Measurements from ENCODE around the gene TCHH.
"Not testable (repeated sequence)": the region's sequence is repeated elsewhere in the genome, so short reads cannot be mapped to it uniquely, and the experiment has no call there.

The TCHH gene, protein sequence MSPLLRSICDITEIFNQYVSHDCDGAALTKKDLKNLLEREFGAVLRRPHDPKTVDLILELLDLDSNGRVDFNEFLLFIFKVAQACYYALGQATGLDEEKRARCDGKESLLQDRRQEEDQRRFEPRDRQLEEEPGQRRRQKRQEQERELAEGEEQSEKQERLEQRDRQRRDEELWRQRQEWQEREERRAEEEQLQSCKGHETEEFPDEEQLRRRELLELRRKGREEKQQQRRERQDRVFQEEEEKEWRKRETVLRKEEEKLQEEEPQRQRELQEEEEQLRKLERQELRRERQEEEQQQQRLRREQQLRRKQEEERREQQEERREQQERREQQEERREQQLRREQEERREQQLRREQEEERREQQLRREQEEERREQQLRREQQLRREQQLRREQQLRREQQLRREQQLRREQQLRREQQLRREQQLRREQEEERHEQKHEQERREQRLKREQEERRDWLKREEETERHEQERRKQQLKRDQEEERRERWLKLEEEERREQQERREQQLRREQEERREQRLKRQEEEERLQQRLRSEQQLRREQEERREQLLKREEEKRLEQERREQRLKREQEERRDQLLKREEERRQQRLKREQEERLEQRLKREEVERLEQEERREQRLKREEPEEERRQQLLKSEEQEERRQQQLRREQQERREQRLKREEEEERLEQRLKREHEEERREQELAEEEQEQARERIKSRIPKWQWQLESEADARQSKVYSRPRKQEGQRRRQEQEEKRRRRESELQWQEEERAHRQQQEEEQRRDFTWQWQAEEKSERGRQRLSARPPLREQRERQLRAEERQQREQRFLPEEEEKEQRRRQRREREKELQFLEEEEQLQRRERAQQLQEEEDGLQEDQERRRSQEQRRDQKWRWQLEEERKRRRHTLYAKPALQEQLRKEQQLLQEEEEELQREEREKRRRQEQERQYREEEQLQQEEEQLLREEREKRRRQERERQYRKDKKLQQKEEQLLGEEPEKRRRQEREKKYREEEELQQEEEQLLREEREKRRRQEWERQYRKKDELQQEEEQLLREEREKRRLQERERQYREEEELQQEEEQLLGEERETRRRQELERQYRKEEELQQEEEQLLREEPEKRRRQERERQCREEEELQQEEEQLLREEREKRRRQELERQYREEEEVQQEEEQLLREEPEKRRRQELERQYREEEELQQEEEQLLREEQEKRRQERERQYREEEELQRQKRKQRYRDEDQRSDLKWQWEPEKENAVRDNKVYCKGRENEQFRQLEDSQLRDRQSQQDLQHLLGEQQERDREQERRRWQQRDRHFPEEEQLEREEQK (N-terminal part only)

DNA sequence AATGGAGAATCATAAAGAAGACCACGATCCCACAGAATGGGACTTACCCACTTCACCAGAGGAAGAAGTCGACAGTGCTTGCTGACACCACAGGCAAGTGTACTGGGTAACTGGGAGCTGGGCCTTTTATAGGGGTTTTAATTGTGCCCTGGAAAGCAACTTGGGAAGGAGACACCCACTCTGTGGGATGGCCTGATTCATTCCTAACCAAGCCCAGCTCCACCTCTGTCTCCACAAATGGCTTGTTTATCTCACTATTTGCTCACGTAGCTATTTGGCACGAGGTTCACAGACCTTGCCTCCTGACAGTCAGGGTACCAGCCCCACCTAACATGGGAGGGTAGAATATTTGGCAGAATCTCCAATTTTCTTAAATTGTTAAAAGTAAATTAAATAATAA, at the start of gene TCHH:
TSS of gene TCHH (minus strand) at position 101 of the 400 bp plus-strand sequence. CDS start 1,364 bp downstream, outside the sequence.
- no peak for DNase-seq (ENCODE audit: low read depth in 2 of 2)

DNA sequence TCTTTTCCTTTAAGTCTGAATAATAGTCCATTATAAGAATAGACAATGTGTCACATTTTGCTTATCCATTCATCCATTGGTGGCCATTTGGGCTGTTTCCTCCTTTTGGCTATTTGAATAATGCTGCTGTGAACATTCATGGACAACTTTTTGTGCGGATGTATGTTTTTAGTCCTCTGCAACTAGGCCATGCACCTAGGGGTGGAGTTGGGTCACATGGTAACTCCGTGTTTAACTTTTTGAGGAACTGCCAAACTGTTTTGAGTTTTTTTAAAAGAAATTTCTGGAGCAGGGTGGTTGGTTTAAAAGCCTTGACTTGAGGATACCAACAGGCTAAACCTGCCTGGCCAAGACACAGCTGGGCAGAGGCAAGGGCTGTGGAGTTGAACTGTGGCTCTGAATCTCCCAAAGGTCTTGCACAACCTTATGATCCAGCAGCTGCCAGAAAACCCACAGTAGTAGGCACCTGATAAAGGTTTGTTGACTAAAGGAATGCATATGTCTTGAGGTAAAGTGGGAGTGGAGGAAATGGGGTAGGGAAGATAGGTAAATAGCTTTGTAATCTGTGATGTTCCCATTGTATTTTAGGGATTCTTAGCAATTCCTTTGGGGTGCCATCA, 49.4 kb upstream of the TCHH start:
- no peak for DNase-seq (ENCODE audit: low read depth in 2 of 2)

DNA sequence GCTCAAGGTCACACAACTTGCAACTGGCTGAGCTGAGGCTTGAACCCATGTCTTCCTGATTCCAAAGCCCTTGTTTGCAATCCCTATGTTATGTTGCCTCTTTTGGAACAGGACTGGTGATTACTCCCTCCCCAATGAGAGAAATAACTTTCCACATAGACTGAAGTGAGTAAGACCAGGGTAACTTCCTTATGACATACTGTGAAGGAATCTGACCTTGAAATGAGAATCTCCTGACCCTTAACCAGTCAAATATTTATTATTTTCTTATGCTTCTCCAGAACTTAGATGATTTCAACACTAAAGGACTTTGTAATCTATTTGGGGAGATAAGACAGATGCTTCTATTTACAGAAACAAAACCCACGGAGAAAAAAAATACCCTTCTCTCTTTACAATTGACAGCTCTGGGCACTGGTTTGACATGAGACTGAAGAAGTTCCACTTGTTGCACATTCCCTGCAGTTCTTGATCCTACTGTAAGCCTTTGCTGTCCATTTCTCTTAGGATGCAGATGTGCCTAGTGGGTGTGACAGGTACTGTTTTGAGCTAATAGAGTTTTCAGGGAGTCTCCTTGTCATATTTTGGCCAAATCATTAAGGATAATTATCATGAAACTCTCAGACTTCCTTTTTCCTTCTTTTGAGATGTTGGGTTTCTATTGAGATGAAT, 47.7 kb upstream of the TCHH start:
- DNase-seq (ENCODE audit: low read depth in 2 of 2) = no peak

DNA sequence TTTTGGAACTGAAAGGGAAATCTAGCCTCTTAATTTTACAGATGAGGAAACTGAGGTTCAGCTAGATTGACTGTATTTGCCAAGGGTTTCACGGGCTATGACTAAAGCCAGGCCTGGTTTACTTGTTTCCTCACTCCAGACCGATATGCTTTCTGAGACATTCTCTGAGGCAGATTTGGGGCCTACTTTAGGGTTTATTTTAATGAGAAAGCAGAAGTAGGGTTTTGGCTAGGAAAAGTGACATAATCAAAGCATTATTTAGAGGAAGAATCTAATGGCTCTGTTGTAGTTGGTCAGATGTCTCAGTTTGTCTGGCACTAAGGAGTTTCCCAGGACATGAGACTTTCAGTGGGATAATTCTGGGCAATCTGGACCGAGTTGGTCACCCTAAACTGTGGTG, 45.3 kb upstream of the TCHH start:
- no peak for DNase-seq (ENCODE audit: low read depth in 2 of 2)

DNA sequence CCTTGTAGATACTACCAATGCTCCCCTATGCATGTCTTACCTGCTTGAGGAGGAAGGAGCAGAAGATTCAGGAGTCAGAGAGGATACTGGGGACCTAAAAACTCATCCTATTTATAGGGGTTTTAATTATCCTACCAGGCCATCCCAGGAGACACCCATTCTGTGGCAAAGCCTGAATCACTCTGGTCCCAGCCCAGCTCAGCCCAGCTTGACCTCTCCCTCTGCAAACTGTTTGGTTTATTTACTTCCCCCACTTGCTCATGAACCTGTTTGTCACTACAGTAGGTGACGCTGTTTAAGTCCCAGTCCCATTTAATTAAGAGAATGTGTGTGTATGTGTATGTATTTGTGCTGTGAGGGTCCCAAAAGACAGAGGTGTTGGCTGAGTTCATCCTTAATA, 43.9 kb upstream of the TCHH start, which contains the start of gene RPTN:
TSS of gene RPTN (minus strand) at position 85 of the 400 bp plus-strand sequence. CDS start 1,339 bp downstream, outside the sequence.
- no peak for DNase-seq (ENCODE audit: low read depth in 2 of 2)

DNA sequence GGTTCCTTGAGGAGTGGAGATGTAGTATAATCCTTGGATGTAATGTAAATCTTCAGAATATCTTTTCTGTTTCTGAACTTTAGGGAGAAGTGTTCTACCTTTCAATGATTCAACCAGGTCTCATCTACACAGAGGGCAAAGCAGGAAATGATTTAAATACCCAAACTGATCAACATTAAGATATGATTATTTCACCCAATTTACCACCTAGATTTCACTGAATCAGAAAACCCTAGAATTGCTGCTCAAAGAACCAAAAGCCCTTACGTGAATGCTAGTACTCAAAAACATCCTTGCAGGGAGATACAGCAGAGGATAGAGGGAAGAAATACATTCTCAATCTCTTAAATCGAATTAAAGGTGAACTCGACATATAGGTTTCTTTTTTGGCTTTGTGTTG, 38.8 kb upstream of the TCHH start:
- DNase-seq (ENCODE audit: low read depth in 2 of 2) = no peak

DNA sequence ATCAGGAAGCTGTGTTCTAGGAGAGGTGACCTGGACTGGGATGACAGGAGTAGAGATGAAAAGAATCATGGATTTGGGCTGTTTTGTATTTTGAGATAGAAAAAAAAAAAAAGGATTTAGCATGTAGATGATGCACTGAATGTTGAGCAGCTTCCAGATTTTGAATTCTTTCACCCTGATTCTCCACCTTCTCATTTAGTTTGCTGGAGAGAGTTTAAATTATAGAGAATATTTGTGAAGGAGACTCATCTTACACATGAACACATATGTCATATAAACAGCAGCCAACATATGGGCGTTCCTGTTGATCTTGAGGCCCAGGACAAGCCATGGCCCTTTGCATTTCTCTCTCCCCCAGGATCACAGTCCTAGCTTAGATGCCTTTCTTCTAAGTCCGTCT, 36.4 kb upstream of the TCHH start:
- no peak for DNase-seq (ENCODE audit: low read depth in 2 of 2)

DNA sequence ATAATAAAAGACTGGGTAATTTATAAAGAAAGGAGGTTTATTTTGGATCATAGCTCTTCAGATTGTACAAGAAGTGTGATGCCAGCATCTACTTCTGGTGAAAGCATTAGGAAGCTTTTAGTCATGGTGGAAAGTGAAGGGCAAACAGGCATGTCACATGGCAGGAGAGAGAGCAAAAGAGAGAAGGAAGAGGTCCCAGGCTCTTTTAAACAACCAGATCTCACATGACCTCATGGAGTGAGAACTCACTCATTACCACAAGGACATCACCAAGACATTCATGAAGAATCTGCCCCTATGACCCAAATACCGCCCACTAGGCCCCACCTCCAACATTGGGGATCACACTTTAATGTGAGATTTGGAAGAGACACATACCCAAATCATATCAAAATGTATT, 33.7 kb upstream of the TCHH start:
- DNase-seq (ENCODE audit: low read depth in 2 of 2) = no peak

DNA sequence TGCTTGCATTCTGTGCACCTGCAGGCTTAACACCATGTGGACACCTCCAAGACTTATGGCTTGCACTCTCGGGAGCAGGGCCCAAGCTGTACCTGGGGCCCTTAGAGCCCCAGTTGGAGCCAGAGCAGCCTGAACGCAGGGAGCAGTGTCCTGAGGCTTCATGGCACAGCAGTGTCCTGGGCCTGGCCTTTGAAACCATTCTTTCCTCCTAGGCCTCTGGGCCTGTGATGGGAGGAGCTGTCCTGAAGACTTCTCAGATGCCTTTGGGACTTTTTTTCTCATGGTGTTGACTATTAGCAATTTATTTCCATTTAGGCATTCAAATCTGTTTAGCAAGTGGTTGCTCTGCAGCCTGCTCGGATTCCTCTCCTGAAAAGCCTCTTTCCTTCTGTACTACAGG, 32.8 kb upstream of the TCHH start:
- DNase-seq (ENCODE audit: low read depth in 2 of 2) = no peak

DNA sequence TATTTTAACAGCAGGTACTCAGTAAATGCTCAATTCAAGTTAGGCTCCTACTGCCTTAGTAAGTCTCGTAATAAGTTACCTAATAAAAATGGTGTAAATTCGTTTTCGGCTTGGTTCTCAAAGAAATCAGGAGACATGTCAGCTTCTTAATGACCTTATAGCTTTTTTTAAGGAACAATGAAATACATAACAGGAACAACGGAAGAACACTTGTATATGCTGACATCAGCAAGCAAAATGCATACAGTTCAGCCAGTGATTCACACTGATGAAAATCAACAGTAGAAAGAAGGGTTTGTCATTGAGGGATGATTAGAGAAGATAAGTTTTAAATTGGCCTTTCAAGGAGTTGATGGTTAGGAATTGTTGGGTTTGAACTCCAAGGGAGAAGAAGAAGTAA, 30.5 kb upstream of the TCHH start:
- DNase-seq (ENCODE audit: low read depth in 2 of 2) = no peak

DNA sequence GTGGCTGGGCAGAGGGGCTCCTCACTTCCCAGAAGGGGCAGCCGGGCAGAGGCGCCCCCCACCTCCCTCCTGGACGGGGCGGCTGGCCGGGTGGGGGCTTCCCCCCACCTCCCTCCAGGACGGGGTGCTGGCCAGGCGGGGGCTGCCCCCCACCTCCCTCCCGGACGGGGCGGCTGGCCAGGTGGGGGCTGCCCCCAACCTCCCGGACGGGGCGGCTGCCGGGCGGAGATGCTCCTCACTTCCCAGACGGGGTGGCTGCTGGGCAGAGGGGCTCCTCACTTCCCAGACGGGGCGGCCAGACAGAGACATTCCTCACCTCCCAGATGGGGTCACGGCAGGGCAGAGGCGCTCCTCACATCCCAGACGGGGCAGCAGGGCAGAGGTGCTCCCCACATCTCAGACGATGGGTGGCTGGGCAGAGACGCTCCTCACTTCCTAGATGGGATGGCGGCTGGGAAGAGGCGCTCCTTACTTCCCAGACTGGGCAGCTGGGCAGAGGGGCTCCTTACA, 29.5 kb upstream of the TCHH start:
- not testable (repeated sequence) for DNase-seq (ENCODE audit: low read depth in 2 of 2)

DNA sequence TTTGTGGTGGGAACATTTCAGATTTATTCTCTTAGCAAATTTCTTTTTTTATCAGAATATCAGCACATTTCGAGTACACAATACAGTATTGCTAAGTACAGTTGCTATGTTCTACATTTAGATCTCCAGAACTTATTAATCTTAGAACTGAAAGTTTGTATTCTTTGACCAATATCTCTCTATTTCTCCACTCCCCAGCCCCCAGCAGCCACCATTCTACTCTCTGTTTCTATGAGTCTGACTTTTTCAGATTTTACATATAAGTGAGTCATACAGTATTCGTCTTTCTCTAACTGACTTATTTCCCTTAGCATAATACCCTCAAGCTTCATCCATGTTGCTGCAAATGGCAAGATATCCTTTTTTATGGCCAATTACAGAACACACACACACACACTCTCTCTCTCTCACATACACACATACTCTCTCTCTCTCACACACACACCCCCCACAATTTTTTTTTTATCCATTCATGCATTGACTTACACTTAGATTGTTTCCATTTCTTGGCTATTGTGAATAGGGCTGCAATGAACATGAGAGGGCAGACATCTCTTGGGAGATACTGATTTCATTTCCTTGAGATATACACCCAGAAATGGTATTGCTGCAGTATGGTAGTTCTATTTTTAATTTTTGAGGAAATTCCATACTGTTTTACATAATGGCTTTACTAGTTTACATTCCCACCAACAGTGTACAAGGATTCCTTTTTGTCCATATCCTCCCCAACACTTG, 28.1 kb upstream of the TCHH start:
- DNase-seq (ENCODE audit: low read depth in 2 of 2) = no peak

DNA sequence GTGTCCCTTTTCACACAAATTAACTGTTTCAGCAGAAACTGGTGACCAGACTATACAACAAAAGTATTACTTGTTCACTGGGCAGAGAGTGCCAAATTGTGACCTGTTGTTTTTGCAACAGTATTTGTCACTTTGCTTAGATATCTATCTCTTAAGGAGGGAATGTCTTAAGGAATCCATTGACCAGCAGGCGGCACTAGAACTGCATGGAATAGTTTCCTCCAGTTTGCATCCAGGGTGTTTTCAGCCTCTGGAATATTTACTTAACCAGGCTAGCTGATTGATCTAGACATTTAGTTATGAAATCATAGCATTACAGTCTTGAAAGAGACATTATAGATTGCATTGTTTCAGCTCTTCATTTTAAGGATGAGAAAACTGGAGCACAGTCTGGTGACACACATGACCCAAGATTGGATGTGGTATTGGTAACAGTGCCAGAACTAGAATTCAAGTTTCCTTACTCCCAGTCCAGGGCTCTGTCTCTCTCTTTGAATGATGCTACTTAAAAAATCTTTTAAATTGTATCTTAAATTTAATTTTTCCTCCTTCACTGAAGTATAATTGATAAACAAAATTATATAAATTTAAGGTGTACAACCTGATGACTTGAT, 26.8 kb upstream of the TCHH start:
- no peak for DNase-seq (ENCODE audit: low read depth in 2 of 2)

DNA sequence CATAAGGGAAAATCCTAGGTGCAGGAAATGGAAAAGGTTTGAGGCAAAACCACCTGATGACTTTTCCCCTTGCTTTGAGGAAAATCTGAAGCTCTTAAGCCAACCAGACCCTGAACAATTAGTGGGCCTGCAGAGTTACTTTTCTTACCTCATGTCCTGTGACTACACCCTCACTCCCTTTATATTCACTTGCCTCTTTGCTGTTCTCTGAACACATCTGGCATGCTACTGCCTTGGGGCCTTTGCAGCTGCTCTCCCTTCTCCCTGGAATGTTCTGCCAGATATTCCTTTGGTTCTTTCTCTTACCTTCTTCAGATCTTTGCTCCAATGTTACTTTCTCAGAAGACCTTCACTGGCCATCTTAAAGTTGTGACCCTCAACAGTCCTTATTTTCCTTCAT, 22.0 kb upstream of the TCHH start:
- no peak for DNase-seq (ENCODE audit: low read depth in 2 of 2)

DNA sequence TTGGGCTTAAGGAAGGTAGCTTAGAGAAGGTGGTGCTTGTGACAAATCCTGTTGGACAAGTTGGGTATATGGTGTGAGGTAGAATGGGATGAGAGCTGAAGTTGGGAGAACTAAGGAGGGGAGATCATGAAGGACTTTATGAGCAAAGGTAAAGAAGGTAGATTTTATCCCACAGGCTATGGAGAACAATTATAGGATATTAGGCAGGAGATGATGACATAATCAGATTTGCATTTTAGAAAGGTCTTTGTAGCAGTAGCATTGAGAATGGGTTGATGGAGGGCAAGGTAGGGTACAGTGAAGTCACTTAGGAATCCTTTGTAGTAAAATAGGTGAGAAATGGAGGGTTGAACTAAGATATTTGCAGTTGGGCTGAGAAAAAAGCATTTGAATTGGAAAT, 14.9 kb upstream of the TCHH start:
- DNase-seq (ENCODE audit: low read depth in 2 of 2) = no peak

DNA sequence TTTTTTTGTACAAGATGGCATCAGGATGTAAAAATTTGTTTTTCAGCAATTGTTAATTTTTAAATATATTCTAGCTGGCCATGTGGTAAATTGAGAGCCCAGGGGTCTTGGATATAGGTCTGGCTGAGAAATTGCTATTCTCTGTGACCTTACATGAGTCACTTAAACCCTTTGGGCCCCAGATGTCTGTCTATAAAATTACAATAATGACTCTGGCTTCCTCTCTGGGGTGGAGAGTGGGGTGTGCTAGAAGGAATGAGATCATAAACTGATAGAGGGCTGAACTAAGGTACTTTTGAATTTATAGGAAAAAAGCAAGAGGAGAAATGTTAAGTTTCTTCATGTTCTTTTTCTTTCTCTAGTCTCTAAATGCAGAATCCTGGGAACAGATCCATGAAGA, 12.4 kb upstream of the TCHH start:
- no peak for DNase-seq (ENCODE audit: low read depth in 2 of 2)

DNA sequence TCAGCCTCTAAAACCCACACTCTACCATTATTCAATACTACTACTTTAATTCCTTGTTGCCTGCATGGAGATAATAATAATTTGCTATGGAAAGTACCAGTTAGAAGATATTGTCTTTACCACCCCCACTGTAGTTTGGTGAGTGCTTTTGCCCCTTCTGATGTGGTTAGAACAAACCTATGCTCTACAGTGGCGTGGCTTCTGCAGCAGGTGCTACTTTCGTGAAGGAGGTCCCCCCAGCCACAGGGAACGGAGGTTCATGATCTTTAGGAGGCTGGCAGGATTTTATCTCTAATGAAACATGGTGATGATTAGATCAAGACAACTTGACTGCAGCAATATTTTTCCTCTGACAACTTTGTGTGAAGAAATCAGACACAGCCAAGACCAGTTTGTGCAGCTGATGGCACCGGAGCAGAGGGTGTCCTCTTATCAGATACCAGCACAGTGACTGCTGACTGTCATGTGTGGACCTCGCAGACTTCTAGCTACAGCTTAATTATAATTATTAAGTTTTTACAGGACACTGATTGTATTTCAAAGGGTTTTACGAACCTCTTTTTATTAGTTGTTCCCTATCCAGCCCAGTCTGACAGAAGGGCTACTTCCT, 10.7 kb upstream of the TCHH start:
- DNase-seq (ENCODE audit: low read depth in 2 of 2) = no peak

DNA sequence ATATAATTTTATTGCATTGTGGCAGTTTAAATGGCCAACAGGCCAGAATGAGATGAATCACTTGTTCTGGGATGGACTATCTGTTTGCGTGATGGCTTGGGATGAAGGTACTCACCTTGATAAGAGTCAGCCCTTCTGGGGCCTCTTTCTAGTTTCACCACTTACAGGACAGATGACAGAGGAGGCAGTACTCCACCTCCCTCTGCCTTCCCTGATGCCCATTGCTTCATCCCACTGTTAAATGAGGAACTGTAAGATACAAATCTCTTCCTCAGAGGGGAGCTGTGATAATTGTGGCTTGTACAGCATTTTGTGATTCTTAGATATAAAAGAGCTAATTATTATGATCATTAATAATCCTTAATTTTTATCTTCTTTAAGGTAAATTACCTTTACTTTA, 3.7 kb upstream of the TCHH start:
- DNase-seq (ENCODE audit: low read depth in 2 of 2) = no peak

DNA sequence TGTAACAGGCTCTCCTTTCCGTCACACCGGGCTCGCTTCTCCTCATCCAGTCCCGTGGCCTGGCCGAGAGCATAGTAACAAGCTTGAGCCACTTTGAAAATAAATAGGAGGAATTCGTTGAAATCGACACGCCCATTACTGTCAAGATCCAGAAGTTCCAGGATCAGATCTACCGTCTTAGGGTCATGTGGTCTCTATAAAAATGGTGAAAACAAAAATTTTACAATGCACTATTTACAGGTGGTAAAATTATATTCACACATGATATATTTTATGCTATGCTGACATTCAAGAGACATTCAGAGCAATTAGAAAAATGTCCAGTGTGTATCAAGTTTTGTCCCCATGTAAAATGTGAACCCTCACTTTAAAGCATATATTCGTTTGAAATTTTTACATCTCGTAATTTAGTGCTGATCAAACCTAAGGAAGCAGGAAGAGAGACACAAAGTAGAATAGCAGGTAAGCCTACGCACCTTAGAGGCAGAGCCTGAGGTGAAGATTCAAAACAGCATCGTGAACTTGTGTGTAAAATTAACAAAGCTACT, 2.3 kb downstream of the TCHH start:
- DNase-seq (ENCODE audit: low read depth in 2 of 2) = no peak
